Measurements from ENCODE around the gene RBMS3. TPM values are rescaled to one million over a fixed set of nuclear protein-coding genes. Genes with fewer than 3 reads are reported as not detected.

The RBMS3 gene
- total and polyA plus RNA-seq, 2 of the 13 experiments (the other 11 are each of a cell fraction or from before 2014, with no cell fraction given) = not detected

DNA sequence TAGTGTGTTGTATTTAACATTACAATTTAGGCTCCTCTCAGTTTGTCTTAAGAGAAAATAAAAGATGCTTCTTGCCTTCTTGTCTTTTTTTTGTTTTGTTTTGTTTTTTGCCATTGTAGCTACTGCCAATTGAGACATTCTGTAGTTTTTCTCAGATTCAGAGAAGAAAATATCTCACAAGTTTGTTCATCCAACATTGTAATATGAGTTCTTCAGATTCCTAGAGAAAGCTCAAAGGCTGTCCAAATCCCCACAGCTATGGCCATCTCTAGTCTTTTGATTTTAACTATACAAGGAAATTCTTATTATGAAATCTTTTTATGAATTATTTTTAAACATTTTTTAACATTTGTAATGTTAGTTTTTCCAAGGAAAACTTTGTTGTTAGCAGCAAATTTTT, 264.7 kb downstream of the RBMS3 start (continued):
- TF ChIP-seq, protein P1, sequence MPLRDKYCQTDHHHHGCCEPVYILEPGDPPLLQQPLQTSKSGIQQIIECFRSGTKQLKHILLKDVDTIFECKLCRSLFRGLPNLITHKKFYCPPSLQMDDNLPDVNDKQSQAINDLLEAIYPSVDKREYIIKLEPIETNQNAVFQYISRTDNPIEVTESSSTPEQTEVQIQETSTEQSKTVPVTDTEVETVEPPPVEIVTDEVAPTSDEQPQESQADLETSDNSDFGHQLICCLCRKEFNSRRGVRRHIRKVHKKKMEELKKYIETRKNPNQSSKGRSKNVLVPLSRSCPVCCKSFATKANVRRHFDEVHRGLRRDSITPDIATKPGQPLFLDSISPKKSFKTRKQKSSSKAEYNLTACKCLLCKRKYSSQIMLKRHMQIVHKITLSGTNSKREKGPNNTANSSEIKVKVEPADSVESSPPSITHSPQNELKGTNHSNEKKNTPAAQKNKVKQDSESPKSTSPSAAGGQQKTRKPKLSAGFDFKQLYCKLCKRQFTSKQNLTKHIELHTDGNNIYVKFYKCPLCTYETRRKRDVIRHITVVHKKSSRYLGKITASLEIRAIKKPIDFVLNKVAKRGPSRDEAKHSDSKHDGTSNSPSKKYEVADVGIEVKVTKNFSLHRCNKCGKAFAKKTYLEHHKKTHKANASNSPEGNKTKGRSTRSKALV (CRISPR knock-in tag; IDR thresholded peaks at IDR 0.05) = no peak
- TF ChIP-seq ZFP36L1 (CRISPR knock-in tag; IDR thresholded peaks at IDR 0.05) = no peak
- TF ChIP-seq MTF2 (CRISPR knock-in tag; IDR thresholded peaks at IDR 0.05; ENCODE audit: borderline replicate concordance) = no peak
- no peak for TF ChIP-seq FOSL2 (CRISPR knock-in tag; IDR thresholded peaks at IDR 0.05)
- no peak for TF ChIP-seq RAD21 (CRISPR knock-in tag; IDR thresholded peaks at IDR 0.05)

DNA sequence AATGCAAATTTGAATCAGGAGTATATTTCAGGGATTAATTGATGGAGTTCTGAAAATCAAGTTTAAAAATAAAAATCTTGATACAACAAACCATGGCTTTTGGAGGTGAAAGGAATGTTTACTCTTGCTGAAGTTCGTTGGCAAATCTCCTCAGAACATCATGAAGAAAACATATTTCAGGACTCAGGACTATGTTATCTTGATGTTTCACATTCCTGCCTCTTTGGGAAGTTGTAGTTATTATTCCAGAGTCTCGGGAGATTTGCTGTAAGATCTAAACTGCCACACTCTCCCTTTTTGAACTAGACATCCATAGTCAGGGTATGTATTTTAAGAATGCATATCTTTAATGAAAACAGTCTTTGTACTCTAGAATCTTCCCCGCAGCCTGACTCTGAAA, 271.2 kb downstream of the RBMS3 start:
- Histone ChIP-seq H3K4me1 (ENCODE audit: insufficient read depth, low read length) (no peaks in the 10 kb centered on the region), H2AFZ (ENCODE audit: low read length) (no peak overlapping the region), H3K27ac (ENCODE audit: extremely low read length, insufficient read depth, low read length) (no peak overlapping the region), H3K36me3 (replicated peaks in 1 of 2; ENCODE audit: control insufficient read depth in 1 of 2, insufficient read depth in 2 of 2, low read length in 2 of 2) (no peaks in the 10 kb centered on the region), H3K9ac (ENCODE audit: insufficient read depth, low read depth, low read length) (no peak overlapping the region), H3K27me3 (ENCODE audit: control insufficient read depth in 1 of 2, insufficient read depth in 2 of 2, low read length in 2 of 2) (no peaks in the 10 kb centered on the region), H3K79me2 (ENCODE audit: insufficient read depth, low read length) (no peaks in the 10 kb centered on the region), H3K4me3 (replicated peaks in 1 of 3; ENCODE audit: insufficient read depth in 1 of 3, low read depth in 2 of 3, low read length in 3 of 3) (no peak overlapping the region), H3K9me3 (ENCODE audit: low read length) (no peaks in the 10 kb centered on the region), H3K4me2 (ENCODE audit: low read depth, low read length) (no peak overlapping the region), H4K20me1 (ENCODE audit: insufficient read depth, low read length) (no peaks in the 10 kb centered on the region)
- ATAC-seq = no peak
- in situ Hi-C loops (cut with HindIII; ENCODE audit: extremely low pct_ligation_motif_present, low pct_unique_long_range_greater_than_20kb) (no loop called here), intact Hi-C loops (cut with micrococcal nuclease; ENCODE audit: unreplicated experiment) (loop anchor here (5.0 kb wide), 1 partner anchor 345 kb away; no protein-coding TSS in a partner anchor)
- POLR2A ChIA-PET = no interaction called here
- WGBS (ENCODE audit: low lambda C conversion rate) = 1% methylated on average over 3 of the region's 3 CpGs
- BruUV-seq (replicated peaks) = no TSS peak
- CTCF ChIA-PET (ENCODE audit: low intra/inter-chr PET ratio, low total read pairs) = no interaction called here
- no peak for FAIRE-seq
- TF ChIP-seq, protein P2, sequence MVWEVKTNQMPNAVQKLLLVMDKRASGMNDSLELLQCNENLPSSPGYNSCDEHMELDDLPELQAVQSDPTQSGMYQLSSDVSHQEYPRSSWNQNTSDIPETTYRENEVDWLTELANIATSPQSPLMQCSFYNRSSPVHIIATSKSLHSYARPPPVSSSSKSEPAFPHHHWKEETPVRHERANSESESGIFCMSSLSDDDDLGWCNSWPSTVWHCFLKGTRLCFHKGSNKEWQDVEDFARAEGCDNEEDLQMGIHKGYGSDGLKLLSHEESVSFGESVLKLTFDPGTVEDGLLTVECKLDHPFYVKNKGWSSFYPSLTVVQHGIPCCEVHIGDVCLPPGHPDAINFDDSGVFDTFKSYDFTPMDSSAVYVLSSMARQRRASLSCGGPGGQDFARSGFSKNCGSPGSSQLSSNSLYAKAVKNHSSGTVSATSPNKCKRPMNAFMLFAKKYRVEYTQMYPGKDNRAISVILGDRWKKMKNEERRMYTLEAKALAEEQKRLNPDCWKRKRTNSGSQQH (CRISPR knock-in tag; IDR thresholded peaks at IDR 0.05; ENCODE audit: low read depth) = no peak
- TF ChIP-seq ZNF598 (CRISPR knock-in tag; IDR thresholded peaks at IDR 0.05; ENCODE audit: borderline replicate concordance) = no peak
- TF ChIP-seq, protein P3, sequence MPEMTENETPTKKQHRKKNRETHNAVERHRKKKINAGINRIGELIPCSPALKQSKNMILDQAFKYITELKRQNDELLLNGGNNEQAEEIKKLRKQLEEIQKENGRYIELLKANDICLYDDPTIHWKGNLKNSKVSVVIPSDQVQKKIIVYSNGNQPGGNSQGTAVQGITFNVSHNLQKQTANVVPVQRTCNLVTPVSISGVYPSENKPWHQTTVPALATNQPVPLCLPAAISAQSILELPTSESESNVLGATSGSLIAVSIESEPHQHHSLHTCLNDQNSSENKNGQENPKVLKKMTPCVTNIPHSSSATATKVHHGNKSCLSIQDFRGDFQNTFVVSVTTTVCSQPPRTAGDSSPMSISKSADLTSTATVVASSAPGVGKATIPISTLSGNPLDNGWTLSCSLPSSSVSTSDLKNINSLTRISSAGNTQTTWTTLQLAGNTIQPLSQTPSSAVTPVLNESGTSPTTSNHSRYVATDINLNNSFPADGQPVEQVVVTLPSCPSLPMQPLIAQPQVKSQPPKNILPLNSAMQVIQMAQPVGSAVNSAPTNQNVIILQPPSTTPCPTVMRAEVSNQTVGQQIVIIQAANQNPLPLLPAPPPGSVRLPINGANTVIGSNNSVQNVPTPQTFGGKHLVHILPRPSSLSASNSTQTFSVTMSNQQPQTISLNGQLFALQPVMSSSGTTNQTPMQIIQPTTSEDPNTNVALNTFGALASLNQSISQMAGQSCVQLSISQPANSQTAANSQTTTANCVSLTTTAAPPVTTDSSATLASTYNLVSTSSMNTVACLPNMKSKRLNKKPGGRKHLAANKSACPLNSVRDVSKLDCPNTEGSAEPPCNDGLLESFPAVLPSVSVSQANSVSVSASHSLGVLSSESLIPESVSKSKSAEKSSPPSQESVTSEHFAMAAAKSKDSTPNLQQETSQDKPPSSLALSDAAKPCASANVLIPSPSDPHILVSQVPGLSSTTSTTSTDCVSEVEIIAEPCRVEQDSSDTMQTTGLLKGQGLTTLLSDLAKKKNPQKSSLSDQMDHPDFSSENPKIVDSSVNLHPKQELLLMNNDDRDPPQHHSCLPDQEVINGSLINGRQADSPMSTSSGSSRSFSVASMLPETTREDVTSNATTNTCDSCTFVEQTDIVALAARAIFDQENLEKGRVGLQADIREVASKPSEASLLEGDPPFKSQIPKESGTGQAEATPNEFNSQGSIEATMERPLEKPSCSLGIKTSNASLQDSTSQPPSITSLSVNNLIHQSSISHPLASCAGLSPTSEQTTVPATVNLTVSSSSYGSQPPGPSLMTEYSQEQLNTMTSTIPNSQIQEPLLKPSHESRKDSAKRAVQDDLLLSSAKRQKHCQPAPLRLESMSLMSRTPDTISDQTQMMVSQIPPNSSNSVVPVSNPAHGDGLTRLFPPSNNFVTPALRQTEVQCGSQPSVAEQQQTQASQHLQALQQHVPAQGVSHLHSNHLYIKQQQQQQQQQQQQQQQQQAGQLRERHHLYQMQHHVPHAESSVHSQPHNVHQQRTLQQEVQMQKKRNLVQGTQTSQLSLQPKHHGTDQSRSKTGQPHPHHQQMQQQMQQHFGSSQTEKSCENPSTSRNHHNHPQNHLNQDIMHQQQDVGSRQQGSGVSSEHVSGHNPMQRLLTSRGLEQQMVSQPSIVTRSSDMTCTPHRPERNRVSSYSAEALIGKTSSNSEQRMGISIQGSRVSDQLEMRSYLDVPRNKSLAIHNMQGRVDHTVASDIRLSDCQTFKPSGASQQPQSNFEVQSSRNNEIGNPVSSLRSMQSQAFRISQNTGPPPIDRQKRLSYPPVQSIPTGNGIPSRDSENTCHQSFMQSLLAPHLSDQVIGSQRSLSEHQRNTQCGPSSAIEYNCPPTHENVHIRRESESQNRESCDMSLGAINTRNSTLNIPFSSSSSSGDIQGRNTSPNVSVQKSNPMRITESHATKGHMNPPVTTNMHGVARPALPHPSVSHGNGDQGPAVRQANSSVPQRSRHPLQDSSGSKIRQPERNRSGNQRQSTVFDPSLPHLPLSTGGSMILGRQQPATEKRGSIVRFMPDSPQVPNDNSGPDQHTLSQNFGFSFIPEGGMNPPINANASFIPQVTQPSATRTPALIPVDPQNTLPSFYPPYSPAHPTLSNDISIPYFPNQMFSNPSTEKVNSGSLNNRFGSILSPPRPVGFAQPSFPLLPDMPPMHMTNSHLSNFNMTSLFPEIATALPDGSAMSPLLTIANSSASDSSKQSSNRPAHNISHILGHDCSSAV (CRISPR knock-in tag; IDR thresholded peaks at IDR 0.05; ENCODE audit: borderline replicate concordance) = no peak
- DNase-seq (ENCODE audit: low spot score) = no peak
